ENCODE data around the gene PLCD3. TPM values are rescaled to one million over a fixed set of nuclear protein-coding genes. Genes with fewer than 3 reads are reported as not detected.

The PLCD3 gene
- total and polyA plus RNA-seq, 2 of the 8 experiments (the other 6 are each of a cell fraction or from before 2014, with no cell fraction given), result 26.5 to 48.1 TPM

GRCh38 chr17:45118691-45119090, 13.6 kb downstream of the PLCD3 start (continued):
- TF ChIP-seq TAF1 (IDR thresholded peaks at IDR 0.05; ENCODE audit: low read depth, low read length), result no peak
- no peak for TF ChIP-seq RAD21 (IDR thresholded peaks at IDR 0.05 in 1 of 2, conservative IDR thresholded peaks at IDR 0.05 in 1 of 2; ENCODE audit: low read depth in 2 of 2, low read length in 2 of 2)
